Jurkat, Clone E6-1 (cell line): Measurements from ENCODE around the gene FAM9C. TPM values are rescaled to one million over a fixed set of nuclear protein-coding genes. Genes with fewer than 3 reads are reported as not detected.
"Not testable (repeated sequence)": the region's sequence is repeated elsewhere in the genome, so short reads cannot be mapped to it uniquely, and the experiment has no call there.

Experiments
- DNase-seq: peaks from one replicate; pipeline ENCODE4 v3.0.0-alpha.2; 2011; ENCODE audit warnings: low read depth, low spot score
- H3K4me3 ChIP-seq: 2 replicates; pipeline ENCODE4 v1.5.1; 2011; ENCODE audit warnings: mild to moderate bottlenecking, low read length, control low read depth, moderate library complexity
- polyA plus RNA-seq: library from polyadenylated mRNA; unstranded; fragments of >200 nt; gene quantifications from one replicate; pipeline ENCODE4 v1.2.1, GENCODE V29; 2012; ENCODE audit warnings: missing spikeins; ENCODE audit not compliant: insufficient read length, insufficient read depth

FAM9C gene
- not detected for polyA plus RNA-seq

DNA sequence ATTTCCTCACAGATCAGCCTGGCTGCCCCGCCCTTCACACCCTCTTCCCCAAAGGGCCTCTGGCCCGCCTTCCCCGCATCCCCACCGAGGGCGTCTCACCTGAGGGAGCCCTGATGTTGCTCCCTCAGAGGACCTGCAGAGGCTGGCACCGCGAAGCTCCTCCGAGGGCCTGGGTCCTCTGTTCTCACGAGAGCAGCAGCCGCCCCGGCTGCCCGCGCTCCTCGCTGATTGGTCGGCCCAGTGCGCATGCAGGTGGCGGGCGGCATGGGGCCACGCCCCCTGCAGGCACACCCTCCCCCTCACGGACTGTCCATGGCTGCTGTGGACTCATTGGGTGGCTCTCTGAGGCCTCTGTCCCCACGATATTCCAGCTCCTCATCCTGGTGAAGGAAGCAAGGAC is at the start of gene FAM9C:
Gene FAM9C, minus strand, starts transcription at position 180 of the 400 bp plus-strand sequence. CDS start 831 bp downstream, outside the sequence.
- no peak for DNase-seq
- no peak within 1 kb of the TSS for H3K4me3 ChIP-seq

DNA sequence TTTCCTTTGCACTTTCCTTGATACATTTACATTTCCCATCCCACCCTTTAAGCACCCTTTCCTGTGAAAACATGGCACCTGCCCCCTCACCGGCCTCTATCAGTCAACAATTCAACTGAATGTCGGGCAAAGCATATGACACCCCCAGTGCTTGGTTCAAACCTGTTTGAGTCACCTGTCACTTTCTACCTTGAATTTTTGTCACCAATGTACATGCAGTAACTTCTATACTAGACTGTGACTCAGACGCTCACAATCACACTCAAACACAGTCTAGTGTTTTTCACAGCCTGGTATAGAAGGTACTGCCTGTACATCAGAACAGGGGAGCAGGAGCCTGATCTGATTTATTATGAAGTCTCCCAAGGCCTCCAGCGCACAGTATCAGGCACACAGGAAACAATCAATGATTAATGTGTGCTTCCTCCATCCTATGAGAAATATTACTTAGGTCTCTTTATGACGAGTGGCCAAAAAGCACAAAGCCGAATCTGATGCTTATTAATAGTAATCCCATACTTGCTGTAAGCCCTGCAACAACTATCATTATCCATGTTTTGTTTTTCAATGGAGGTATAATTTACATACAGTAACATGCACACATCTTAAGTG is 49.2 kb upstream of the FAM9C start:
- no peak overlapping the region for H3K4me3 ChIP-seq
- DNase-seq, result no peak

DNA sequence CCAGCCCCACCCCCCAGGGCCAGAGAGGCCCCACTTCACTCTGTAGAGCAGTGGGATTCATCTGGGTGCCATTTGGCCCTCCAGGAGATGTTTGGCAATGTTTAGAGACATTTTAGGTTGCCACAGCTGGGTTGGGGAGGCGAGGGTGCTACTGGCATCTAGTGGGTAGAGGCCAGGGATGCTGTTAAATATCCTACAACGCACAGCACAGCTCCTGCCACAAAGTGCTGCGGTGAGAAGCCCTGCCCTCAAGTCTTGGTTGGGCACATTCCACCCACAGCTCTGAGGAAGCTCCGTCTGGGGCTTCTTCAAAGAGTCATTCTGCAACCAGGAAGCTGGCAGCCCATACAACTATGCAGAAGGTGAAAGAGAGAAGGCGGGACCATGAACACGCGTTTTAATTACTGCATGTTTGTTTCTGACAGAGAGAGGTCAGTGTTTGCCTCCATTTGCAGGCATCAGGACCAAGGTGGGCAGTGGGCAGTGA is 48.1 kb upstream of the FAM9C start:
- H3K4me3 ChIP-seq, result peak overlapping the region; percentile 22
- peak; percentile 94 for DNase-seq

DNA sequence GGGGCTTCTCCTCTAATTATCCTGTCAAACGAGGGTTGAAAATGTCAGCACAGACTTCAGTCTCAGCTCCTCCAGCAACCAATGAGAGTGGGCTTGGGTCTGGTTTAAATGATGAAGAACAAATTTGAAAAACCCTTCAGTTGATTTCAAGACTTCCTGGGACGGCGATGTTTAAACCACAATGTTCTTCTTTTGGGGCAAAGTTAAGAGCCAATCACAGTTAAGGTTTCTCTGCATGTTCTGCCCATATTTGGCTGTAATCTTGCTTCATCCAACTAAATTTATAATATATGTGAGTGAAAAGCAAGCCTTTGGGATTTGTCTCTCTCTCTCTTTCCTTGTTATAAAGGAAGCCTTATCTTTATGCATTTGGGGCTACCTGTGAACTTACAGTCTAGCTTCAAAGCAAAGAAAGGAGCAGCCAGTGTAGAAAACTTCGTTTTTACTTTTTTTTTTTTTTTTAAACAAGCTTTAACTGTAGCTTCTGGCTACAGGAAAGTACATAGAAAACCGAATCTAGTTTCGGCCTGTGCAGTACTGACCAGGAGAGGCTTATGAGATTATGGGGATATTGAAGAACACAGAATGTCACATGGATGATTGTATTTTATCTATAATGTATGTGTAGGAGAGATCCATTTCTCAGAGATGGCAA is 46.8 kb upstream of the FAM9C start:
- peak; percentile 90 for DNase-seq
- H3K4me3 ChIP-seq, result peak overlapping the region; percentile 15

GRCh38 chrX:13090339-13091110 is 46.1 kb upstream of the FAM9C start:
- no peak for DNase-seq
- H3K4me3 ChIP-seq, result peak overlapping the region; percentile 15

DNA sequence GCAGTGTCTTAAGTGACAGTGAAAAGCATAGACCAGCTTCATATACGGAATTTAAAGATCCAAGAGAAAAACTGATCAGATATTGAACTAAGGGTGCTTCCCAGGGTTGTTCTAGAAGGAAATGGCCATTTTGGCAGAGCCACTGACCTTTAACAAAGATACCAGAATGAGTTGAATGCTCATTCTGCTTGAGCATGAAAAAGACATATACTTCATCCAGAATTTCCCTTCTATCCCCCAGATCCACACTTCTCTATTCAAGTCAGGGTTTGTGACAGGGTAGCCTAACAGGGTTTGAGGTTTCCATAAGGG is 45.6 kb upstream of the FAM9C start:
- H3K4me3 ChIP-seq, result peak overlapping the region; percentile 15
- no peak for DNase-seq

GRCh38 chrX:13088156-13088487 is 43.7 kb upstream of the FAM9C start:
- H3K4me3 ChIP-seq, result peak overlapping the region; percentile 37
- peak; percentile 69 for DNase-seq

GRCh38 chrX:13087322-13088155 is 43.1 kb upstream of the FAM9C start:
- H3K4me3 ChIP-seq, result peak overlapping the region; percentile 37
- peak; percentile 96 for DNase-seq

DNA sequence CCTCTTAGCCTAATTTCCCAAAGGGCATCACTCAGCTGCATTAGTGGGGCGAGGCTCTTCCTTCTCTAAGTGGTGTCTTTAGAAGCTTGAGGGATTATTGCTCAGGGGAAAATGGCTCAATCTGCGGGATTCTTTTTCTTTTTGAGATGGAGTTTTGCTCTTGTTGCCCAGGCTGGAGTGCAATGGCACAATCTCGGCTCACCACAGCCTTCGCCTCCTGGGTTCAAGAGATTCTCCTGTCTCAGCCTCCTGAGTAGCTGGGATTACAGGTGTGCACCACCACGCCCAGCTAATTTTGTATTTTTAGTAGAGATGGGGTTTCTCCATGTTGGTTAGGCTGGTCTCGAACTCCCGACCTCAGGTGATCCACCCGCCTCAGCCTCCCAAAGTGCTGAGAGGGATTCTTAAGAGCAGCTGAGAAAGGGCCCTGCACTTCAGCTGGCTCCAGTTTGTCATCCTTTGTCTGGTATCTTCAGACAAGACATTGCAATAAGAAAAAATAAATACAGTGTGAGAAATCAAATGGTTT is 42.4 kb upstream of the FAM9C start:
- H3K4me3 ChIP-seq, result peak overlapping the region; percentile 65
- not testable (repeated sequence) for DNase-seq

DNA sequence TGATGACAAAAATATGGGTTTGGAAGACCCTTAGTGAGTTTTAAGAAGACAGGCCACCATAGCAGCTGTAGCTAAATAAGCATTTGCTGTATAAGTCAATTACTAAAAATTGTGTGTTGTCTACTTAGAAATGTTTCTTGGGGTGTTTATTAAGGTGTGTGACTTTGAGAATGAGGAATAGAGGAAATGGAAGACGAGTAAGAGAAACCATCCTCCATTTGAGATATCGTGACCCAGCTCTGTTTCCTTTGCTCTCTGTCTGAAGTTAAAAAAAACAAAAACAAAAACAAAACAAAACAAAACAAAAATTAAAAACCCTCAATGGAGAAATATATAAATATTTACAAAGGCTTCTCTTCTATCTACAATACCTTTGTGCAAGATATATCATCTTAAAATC is 41.7 kb upstream of the FAM9C start:
- no peak for DNase-seq
- peak overlapping the region; percentile 65 for H3K4me3 ChIP-seq

DNA sequence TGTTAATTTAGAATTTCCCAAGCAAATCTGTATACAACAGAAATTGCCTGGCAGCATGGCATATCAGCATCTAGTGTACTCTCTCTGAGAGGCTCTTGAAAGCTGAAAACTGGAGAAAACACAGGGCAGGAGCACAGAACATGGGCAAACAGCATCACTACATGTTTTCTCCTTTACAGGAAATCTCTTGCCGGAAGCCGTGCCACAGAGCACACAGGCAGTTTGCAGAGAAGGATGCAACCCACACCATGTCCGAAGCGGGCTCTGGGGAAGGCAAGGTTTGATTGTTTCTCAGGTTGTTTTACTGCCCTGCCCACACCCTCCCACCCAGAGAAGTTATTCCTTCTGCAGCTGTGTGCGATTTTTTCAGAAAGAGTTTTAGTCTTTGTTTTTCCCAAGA is 41.1 kb upstream of the FAM9C start:
- DNase-seq, result peak; percentile 83
- peak overlapping the region; percentile 65 for H3K4me3 ChIP-seq

DNA sequence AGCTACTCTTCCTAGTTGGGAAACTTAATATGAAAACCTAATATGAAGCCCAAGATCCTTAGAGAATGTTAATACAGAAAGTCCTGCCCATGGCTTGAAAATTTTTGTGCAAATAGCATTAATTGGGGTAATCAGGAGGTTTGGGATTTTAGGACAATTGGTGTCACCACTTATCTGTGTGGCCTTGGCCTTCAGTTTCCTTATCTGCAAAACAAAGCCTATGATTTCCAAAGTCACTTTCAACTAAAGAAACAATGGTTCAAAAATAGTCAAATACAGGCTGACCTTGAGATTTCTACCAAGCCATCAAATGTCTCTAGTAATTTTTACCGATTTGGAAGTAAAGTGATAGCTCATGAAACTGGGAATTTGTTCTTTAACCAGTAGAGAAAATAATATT is 40.2 kb upstream of the FAM9C start:
- DNase-seq, result no peak
- no peak overlapping the region for H3K4me3 ChIP-seq

DNA sequence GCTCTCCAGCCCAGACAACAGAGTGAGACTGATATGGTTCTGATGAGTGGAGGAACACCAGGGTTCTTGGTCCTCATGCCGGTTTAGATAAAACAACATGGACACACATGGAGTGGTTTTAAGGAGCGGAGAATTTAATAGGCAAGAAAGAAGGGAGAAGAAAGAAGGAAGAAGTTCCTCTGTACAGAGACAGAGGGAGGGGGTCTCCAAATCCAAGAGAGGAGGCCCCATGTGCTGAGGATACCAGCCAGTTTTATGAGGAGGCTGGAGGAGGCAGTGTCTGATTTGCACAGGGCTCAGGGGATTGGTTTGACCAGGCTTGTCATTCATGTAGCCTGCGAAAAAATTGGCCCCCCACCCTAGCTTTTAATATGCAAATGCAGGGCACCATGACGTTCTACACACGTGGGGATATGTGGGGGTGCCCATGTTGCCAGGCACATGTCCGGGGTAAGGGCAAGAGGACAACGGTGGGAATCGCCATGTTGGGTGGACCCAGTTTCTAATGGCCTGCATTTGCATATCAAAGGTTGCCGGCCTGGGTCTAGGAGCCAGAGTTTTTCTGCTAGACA is 39.4 kb upstream of the FAM9C start:
- H3K4me3 ChIP-seq, DNase-seq: not testable (repeated sequence)

- no peak overlapping the region; the same call in 1 of the 2 replicates for H3K4me3 ChIP-seq
- no peak for DNase-seq
Measured at GRCh38 chrX:13082206-13083065, 38.0 kb upstream of the FAM9C start.

DNA sequence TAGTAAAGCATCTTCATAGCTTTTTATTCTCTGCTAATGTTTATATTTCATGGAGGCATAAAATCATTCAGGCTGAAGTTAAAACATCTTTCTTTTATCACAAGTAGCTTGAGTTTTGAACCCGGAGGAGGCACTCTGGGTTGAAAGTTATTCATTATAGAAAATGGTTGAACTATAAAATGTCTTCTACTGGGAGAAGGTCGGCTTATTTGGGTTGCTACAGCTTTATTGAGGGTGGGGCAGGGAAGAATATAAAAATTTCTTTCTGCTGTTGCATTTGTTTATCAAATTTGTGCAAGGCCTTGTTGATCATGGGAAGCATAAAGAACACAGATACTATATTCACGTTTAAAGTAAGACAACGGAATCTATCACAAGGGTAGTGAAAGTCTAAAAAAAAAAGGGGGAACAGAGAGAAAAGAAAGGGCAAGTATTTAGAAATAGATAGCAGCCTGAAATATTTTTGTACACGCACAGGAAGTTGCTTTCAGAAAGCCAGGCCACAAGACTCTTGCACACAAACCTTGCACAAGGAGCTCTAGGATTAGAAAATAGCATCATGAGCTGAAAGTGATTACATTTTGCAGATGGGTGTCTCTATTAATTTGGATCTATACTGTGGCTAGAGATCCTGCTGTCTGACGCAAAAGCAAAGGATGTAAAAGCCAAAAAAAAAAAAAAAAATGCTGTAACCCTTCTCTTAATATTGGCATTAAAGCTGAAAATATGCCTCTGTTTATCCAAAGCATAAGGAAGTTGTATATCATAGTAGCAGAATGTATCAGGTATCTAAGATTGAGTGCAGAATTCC is 37.2 kb upstream of the FAM9C start:
- H3K4me3 ChIP-seq, result no peak overlapping the region; the same call in 1 of the 2 replicates
- DNase-seq, result no peak

GRCh38 chrX:13080128-13080795 is 35.8 kb upstream of the FAM9C start:
- DNase-seq, result no peak

More at GRCh38 chrX:13080128-13080795, 35.8 kb upstream of the FAM9C start:
- H3K4me3 ChIP-seq, result no peak overlapping the region
